A549 (cell line): ENCODE data around the gene CUL7.

Experiments used
- MYC ChIP-seq: IDR thresholded peaks from 2 replicates; pipeline ENCODE4 v1.6.1; 2012; ENCODE audit warnings: mild to moderate bottlenecking, inconsistent platforms, low read length, improper control_type of control experiment, borderline replicate concordance
- TF ChIP-seq, protein P1 (sequence below): fragments of >200 bp; sonication (Bioruptor Twin); formaldehyde crosslinking; IDR thresholded peaks from 3 replicates; pipeline ENCODE4 v1.5.1; 2016

DNA sequence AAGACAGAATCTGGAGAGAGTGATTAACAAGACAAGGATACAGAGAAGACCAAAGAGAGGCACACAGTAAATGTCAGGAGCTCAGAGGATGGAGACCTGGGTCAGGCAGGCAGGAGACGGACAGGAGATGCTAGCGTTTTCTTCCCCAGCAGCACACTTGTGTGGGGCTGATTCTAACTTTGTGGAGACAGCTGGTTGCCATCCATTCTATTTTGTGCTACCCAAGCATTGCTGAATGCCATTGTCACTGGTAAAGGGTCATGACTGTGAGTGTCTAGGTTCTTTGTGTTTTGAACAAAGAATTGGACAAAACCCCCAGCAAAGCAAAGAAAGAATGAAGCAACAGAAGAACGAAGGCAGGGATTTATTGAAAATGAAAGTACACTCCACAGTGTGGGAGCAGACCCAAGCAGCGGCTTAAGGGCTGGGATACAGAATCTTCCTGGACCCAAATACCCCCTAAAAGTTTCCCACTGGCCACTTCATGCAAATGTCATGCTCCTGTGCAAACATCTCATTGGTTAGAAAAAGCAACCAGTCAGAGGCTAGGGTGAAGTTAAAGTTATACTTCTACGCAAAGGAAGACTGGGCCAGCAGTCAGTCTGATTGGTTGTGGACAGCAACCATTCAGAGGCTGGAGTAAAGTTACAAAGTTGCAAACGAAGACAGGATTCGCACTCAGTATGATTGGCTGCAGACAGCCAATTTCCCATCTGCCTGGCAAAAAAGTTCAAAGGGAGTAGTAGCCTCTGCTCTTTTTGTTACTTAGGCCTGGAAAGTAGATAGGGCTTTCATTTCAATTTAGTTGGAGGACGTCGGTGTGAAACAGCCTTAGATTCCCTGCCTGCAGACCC, 40.0 kb upstream of the CUL7 start:
- no peak for TF ChIP-seq MYC
- TF ChIP-seq, protein P1, sequence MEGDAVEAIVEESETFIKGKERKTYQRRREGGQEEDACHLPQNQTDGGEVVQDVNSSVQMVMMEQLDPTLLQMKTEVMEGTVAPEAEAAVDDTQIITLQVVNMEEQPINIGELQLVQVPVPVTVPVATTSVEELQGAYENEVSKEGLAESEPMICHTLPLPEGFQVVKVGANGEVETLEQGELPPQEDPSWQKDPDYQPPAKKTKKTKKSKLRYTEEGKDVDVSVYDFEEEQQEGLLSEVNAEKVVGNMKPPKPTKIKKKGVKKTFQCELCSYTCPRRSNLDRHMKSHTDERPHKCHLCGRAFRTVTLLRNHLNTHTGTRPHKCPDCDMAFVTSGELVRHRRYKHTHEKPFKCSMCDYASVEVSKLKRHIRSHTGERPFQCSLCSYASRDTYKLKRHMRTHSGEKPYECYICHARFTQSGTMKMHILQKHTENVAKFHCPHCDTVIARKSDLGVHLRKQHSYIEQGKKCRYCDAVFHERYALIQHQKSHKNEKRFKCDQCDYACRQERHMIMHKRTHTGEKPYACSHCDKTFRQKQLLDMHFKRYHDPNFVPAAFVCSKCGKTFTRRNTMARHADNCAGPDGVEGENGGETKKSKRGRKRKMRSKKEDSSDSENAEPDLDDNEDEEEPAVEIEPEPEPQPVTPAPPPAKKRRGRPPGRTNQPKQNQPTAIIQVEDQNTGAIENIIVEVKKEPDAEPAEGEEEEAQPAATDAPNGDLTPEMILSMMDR: no peak
